Activated CD8-positive, alpha-beta T cell treated with anti-CD3 and anti-CD28 coated beads, Interleukin-2, amount 10 ng/mL, durations not matched to agents 7 days and 5 days (primary cell): ENCODE measurements around the gene PRTG. TPM values are rescaled to one million over a fixed set of nuclear protein-coding genes. Genes with fewer than 3 reads are reported as not detected.
A peak's percentile ranks its signal among the peaks of the same experiment; 100 is the strongest.

Experiments
- ATAC-seq: fragments of 150-1000 bp; cut with Tn5 transposase; one replicate; pipeline ENCODE4 v1.10.0; 2021; ENCODE audit warnings: moderate library complexity
- CTCF ChIA-PET: fragments of 350-600 bp; sonication (Branson Sonifier 250); formaldehyde crosslinking; loops from one replicate; lab custom pipeline; 2021; ENCODE audit warnings: antibody characterized with exemption; lab: Charles Lee
- POLR2A ChIA-PET: fragments of 350-600 bp; sonication (Branson Sonifier 250); formaldehyde crosslinking; loops from one replicate; lab custom pipeline; 2021; ENCODE audit warnings: antibody characterized with exemption; lab: Charles Lee
- DNase-seq: peaks from one replicate; pipeline ENCODE4 v3.0.0-alpha.2; 2020
- H3K27ac Mint-ChIP-seq: one replicate; pipeline ENCODE4 v1.8.0; 2021; ENCODE audit warnings: mild to moderate bottlenecking, mixed read lengths
- H3K27me3 Mint-ChIP-seq: one replicate; pipeline ENCODE4 v1.8.0; 2021; ENCODE audit warnings: low read depth, mixed read lengths
- H3K36me3 Mint-ChIP-seq: one replicate; pipeline ENCODE4 v1.8.0; 2021; ENCODE audit warnings: low read depth, mixed read lengths
- H3K4me1 Mint-ChIP-seq: one replicate; pipeline ENCODE4 v1.8.0; 2021; ENCODE audit warnings: low read depth, mixed read lengths
- H3K4me3 Mint-ChIP-seq: one replicate; pipeline ENCODE4 v1.8.0; 2021; ENCODE audit warnings: mild to moderate bottlenecking, mixed read lengths
- H3K9me3 Mint-ChIP-seq: one replicate; pipeline ENCODE4 v1.8.0; 2022; ENCODE audit warnings: mixed read lengths; ENCODE audit not compliant: insufficient read depth
- total RNA-seq, 2 experiments: library from RNA; stranded (reverse); gene quantifications; one replicate each; pipeline ENCODE4 v1.2.3, GENCODE V29; 2021

PRTG gene
- total RNA-seq, 2 experiments from 2014 or later: not detected

DNA sequence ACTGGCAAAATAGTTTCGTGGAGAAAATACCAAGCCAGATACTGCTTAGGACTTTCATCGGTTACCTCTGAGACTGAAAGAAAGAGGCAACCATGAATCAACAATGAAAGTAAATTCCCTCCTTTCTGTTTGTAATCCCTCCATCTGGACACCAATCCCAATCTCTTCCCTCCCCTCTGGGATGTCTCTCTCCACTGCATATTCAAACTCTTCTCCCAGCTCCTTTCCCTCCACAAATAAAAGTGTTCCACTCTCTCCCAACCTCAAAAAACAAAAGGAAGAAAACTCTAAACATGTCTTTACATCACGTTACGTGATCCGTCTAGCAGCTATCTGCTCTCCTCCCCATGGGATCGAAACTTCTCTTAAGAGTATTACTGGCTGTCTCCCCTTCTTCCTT lies 55.2 kb downstream of the PRTG start:
- ChIA-PET POLR2A (no interaction called here), CTCF (interaction anchor here (1.0 kb wide), 1 partner anchor 10 kb away, joined by 3 read pairs; no protein-coding TSS in a partner anchor)
- ATAC-seq (no peak), DNase-seq (no peak)
- Mint-ChIP-seq H3K36me3 (no peaks in the 10 kb centered on the region), H3K4me3 (no peak overlapping the region), H3K4me1 (no peaks in the 10 kb centered on the region), H3K27me3 (peaks cover 14% of the 10 kb centered on the region), H3K27ac (no peak overlapping the region), H3K9me3 (no peaks in the 10 kb centered on the region)

DNA sequence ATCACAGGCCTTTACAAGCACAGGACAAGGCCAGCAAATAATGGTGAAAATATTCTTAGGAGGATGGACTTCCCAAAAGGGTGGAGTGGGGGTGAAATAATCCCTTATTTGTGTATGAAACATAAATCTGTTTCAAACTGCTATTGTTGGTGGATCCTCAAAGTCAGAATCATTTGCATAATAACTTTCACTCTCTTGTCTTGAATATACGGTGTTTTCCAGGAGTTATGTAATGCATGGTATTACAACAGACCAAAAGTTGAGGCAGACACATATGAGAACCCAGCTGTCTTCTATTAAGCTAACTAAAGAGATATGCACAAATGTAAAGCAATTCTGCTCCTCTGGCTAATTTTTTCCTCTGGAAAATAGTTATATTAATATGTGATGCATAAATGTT lies 57.7 kb downstream of the PRTG start:
- Mint-ChIP-seq H3K4me1 (peaks cover 1% of the 10 kb centered on the region), H3K36me3 (no peaks in the 10 kb centered on the region), H3K9me3 (no peaks in the 10 kb centered on the region), H3K4me3 (no peak overlapping the region), H3K27me3 (peaks cover 11% of the 10 kb centered on the region), H3K27ac (no peak overlapping the region)
- ChIA-PET POLR2A (no interaction called here), CTCF (no interaction called here)
- ATAC-seq: no peak
- no peak for DNase-seq

DNA sequence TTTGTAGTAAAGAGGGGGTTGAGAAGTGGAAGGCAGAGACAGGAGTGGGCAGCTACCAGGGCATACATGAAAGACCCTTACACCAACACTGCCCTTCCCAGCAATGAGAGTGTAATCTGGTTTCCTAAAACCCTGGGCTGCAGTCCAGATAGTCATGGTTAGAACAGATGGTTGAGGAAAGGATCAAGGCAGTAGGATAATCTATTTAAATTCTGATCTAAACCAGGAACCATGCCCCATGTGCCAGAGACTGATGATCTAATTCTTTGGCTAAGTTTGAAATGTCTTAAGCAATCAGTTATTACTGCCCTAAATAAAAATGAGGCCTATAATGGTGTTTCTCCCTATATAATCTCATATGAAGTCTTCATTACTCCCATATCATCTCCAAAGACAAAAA lies 59.6 kb downstream of the PRTG start:
- Mint-ChIP-seq H3K27ac (no peak overlapping the region), H3K27me3 (peaks cover 8% of the 10 kb centered on the region), H3K36me3 (no peaks in the 10 kb centered on the region), H3K4me3 (no peak overlapping the region), H3K4me1 (peaks cover 1% of the 10 kb centered on the region), H3K9me3 (no peaks in the 10 kb centered on the region)
- CTCF ChIA-PET: no interaction called here
- POLR2A ChIA-PET: no interaction called here
- ATAC-seq (no peak), DNase-seq (no peak)

DNA sequence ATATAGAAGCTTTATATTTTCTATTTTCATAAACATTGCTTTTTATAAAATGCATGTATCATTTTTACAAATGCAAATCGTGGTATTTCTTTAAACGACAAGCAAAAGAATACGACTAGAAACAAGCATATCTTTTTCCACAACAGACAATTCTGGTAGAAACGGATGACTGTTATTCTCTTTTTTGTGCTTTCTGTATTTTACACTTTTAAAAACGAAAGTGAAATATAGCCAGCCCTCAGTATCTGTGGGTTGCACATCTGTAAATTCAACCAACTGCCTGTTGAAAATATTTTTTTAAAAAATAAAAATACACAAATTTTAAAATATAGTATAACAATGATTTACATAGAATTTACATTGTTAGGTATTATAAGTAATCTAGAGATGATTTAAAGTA lies 61.3 kb downstream of the PRTG start:
- ChIA-PET POLR2A (no interaction called here), CTCF (no interaction called here)
- no peak overlapping the region for H3K27ac Mint-ChIP-seq
- no peak for DNase-seq
- H3K36me3 Mint-ChIP-seq: no peaks in the 10 kb centered on the region
- H3K4me1 Mint-ChIP-seq: peaks cover 1% of the 10 kb centered on the region
- no peaks in the 10 kb centered on the region for H3K9me3 Mint-ChIP-seq
- H3K4me3 Mint-ChIP-seq: no peak overlapping the region
- ATAC-seq: peak; percentile 51
- peaks cover 7% of the 10 kb centered on the region for H3K27me3 Mint-ChIP-seq

DNA sequence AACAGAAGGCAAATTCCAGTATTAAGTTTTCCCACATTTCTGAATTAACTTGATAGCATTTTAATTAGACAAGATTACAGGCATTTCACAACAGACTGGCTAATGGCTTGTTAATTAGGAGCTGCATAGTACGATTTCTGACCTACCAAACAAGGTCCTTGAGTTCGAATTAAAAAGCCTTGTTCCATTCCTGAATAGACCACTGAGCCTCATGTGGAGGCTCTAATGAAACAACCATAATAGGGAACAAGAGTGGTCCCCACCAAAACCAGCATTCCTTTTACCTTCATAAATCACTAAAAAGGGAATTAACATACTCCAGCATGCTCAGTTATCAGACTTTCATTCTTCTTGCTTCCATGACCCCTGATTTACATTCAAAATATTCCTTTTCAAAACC lies 66.4 kb downstream of the PRTG start:
- H3K9me3 Mint-ChIP-seq: no peaks in the 10 kb centered on the region
- DNase-seq: no peak
- ATAC-seq: no peak
- no peak overlapping the region for H3K4me3 Mint-ChIP-seq
- H3K27ac Mint-ChIP-seq: no peak overlapping the region
- H3K4me1 Mint-ChIP-seq: no peaks in the 10 kb centered on the region
- no peaks in the 10 kb centered on the region for H3K36me3 Mint-ChIP-seq
- peaks cover 9% of the 10 kb centered on the region for H3K27me3 Mint-ChIP-seq
- ChIA-PET POLR2A (no interaction called here), CTCF (no interaction called here)

DNA sequence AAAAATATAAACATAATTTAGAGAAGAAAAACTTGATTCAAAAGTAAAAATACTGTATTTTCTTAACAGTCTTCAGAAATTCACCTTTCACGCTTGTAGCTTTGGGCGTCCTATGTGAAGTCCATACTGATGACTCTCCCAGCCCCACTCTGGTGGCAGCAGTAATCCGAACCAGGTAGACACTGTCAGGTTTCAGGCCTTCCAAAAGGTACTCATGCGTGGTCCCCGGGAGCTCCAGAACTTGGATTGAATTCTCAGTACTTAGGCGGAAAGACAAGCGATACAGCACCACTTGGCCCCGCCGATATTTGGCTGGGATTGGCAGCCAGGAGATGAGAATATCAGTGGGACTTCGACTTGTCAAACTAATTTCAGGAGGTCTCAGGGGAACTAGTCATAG lies 69.7 kb downstream of the PRTG start:
- DNase-seq: no peak
- H3K27me3 Mint-ChIP-seq: peaks cover 17% of the 10 kb centered on the region
- H3K36me3 Mint-ChIP-seq: no peaks in the 10 kb centered on the region
- H3K4me1 Mint-ChIP-seq: no peaks in the 10 kb centered on the region
- ChIA-PET POLR2A (no interaction called here), CTCF (no interaction called here)
- H3K9me3 Mint-ChIP-seq: no peaks in the 10 kb centered on the region
- H3K4me3 Mint-ChIP-seq: no peak overlapping the region
- no peak overlapping the region for H3K27ac Mint-ChIP-seq
- no peak for ATAC-seq

DNA sequence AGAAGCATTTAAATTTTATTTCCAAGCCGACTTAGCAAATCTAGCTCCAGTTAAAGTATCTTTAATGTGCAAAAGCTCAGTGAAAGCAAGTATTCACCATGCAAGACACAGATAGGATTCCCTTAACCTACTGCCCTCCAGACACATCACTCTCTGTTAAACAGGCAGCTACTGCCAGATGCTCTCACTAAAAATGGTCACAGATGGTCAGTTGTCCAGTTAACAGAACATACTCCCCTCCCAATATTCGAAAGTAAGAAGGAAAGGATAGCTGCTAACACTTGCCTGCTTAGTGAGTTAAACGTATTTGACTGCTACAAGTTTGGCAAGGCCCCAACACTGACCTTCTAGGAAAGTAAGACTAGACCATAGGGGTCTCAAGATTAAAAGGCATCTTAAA lies 73.7 kb downstream of the PRTG start:
- Mint-ChIP-seq H3K36me3 (no peaks in the 10 kb centered on the region), H3K27me3 (peaks cover 16% of the 10 kb centered on the region), H3K4me1 (no peaks in the 10 kb centered on the region), H3K4me3 (no peak overlapping the region), H3K27ac (no peak overlapping the region), H3K9me3 (no peaks in the 10 kb centered on the region)
- POLR2A ChIA-PET: no interaction called here
- CTCF ChIA-PET: interaction anchor here (1.4 kb wide), 2 partner anchors 10 to 21 kb away, joined by 3 to 6 read pairs; no protein-coding TSS in a partner anchor
- DNase-seq (no peak), ATAC-seq (no peak)

DNA sequence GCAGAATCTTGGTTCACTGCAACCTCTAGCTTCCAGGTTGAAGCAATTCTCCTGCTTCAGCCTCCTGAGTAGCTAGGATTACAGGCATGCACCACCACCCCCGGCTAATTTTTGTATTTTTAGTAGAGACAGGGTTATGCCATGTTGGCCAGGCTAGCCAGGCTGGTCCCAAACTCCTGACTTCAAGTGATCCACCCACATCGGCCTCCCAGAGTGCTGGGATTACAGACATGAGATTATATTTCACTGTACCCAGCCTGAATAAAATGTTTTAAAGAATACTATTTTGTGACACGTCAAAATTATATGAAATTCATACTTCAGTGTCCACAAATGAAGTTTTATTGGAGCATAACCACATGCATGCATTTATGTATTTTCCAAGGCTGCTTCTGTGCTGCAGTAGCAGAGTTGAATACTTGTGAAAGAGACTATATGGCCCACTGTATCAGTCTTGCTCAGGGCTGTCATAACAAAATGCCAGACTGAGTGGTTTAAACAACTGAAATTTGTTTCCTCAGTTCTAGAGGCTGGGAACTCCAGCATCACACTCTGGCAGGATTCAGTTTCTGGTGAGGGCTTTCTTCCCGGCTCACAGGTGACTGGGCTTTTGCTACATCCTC lies 77.2 kb downstream of the PRTG start:
- H3K36me3 Mint-ChIP-seq: no peaks in the 10 kb centered on the region
- no peak overlapping the region for H3K4me3 Mint-ChIP-seq
- DNase-seq (no peak), ATAC-seq (no peak)
- H3K27me3 Mint-ChIP-seq: peaks cover 15% of the 10 kb centered on the region
- H3K9me3 Mint-ChIP-seq: no peaks in the 10 kb centered on the region
- H3K27ac Mint-ChIP-seq: no peak overlapping the region
- CTCF ChIA-PET: no interaction called here
- POLR2A ChIA-PET: no interaction called here
- no peaks in the 10 kb centered on the region for H3K4me1 Mint-ChIP-seq

DNA sequence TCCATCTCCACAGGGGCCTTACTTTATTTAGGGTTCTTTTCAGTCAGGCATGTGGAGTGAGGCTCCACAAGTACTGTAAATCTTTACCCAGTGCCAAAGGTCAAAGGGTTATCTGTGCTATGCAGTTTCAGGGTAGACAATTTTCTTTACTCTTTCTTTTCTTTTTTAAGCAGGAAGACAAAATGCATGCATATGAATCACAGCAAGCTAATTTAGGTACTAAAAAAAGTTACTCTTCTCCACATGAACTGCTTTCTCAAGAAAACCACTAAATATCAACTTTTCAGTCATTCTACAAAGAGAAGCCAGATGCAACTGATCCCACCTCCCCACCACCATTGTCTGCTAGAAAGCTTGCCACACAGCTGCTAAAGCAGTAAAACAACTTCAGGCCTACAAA lies 81.5 kb downstream of the PRTG start:
- Mint-ChIP-seq H3K27me3 (peaks cover 4% of the 10 kb centered on the region), H3K9me3 (no peaks in the 10 kb centered on the region), H3K4me1 (no peaks in the 10 kb centered on the region), H3K4me3 (no peak overlapping the region), H3K36me3 (no peaks in the 10 kb centered on the region), H3K27ac (no peak overlapping the region)
- ChIA-PET POLR2A (no interaction called here), CTCF (no interaction called here)
- DNase-seq (no peak), ATAC-seq (no peak)

DNA sequence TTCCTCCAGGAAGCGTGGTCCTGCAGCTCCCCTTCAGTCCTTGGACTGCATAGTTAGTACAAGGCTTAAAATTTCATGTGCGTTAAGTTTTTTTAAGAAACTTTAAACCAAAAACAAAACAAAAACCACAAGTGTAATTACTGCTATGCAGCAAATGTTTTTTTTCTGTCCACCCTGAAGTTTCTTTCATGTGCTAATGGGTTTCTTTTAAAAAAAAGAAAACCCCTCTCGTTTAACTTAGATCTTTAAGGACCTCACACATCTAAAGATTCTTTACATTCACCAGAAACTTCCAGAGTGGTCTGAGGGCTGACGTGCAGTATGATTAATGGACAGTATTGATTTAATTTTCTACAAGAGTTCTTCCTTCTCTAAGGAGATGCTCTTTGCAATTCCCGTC lies 82.8 kb downstream of the PRTG start:
- Mint-ChIP-seq H3K4me3 (no peak overlapping the region), H3K36me3 (no peaks in the 10 kb centered on the region), H3K27ac (no peak overlapping the region), H3K9me3 (no peaks in the 10 kb centered on the region), H3K27me3 (peaks cover 4% of the 10 kb centered on the region), H3K4me1 (no peaks in the 10 kb centered on the region)
- POLR2A ChIA-PET: no interaction called here
- DNase-seq: no peak
- ATAC-seq: no peak
- CTCF ChIA-PET: interaction anchor here (0.9 to 1.1 kb wide), 3 partner anchors 8 to 129 kb away, joined by 3 read pairs; no protein-coding TSS in a partner anchor

DNA sequence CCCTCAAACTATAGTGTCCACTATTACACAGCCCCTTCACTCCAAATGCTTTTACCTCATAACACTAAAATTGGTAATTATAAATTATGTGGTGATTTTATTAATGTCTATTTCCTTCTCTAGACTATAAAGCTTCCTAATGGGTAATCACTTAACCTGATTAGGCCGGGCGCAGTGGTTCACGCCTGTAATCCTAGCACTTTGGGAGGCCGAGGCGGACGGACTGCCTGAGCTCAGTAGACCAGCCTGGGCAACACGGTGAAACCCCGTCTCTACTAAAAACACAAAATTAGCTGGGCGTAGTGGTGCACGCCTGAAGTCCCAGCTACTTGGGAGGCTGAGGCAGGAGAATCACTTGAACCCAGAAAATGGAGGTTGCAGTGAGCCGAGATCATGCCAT lies 83.5 kb downstream of the PRTG start:
- POLR2A ChIA-PET: no interaction called here

DNA sequence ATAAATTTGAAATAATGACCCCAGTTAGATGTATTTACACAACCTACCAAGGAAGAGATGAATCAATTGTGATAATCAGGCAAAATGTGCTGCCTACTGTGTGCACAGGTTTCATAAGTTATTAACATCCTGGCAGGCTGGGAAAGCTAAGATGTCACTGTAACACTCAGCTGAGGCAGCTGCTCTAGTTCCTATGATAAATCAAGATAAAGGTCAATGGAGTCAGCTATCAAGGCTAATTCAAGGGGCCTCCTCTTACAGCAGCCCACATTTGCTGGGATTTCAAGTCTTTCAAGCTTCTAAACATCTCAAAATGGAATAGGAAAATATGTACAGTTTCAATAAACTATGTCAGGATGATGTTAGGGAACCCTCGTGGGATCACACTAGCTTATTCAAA lies 84.1 kb downstream of the PRTG start:
- no peak for ATAC-seq
- no peak for DNase-seq
- no peak overlapping the region for H3K4me3 Mint-ChIP-seq
- H3K4me1 Mint-ChIP-seq: no peaks in the 10 kb centered on the region
- POLR2A ChIA-PET: no interaction called here
- H3K36me3 Mint-ChIP-seq: no peaks in the 10 kb centered on the region
- H3K9me3 Mint-ChIP-seq: no peaks in the 10 kb centered on the region
- H3K27me3 Mint-ChIP-seq: peaks cover 9% of the 10 kb centered on the region
- CTCF ChIA-PET: interaction anchor here (0.6 to 1.8 kb wide), 6 partner anchors 8 to 187 kb away, joined by 3 to 6 read pairs (median 4); no protein-coding TSS in a partner anchor
- no peak overlapping the region for H3K27ac Mint-ChIP-seq

More for the DNA sequence above, 83.5 kb downstream of the PRTG start:
- Mint-ChIP-seq H3K36me3 (no peaks in the 10 kb centered on the region), H3K27me3 (peaks cover 8% of the 10 kb centered on the region), H3K4me1 (no peaks in the 10 kb centered on the region), H3K9me3 (no peaks in the 10 kb centered on the region), H3K27ac (no peak overlapping the region), H3K4me3 (no peak overlapping the region)
- ATAC-seq (no peak), DNase-seq (no peak)
- CTCF ChIA-PET: interaction anchor here (0.6 to 1.6 kb wide), 6 partner anchors 8 to 186 kb away, joined by 3 to 6 read pairs (median 3); no protein-coding TSS in a partner anchor
